Cardiac ventricle fibroblast (primary cell): ENCODE data around the gene ASCC3. TPM values are rescaled to one million over a fixed set of nuclear protein-coding genes. Genes with fewer than 3 reads are reported as not detected.

Experiments
- total RNA-seq: library from RNA; depleted of rRNA; stranded (reverse); fragments of >200 nt; gene quantifications from 2 replicates; pipeline ENCODE4 v1.2.3, GENCODE V29; 2015

Gene ASCC3
- total RNA-seq: 32.4 and 35.0 TPM in 2 replicates

GRCh38 chr6:100880853-100881706 is at the start of gene ASCC3:
ASCC3 (minus strand) TSS chr6:100881329; CDS start chr6:100867997, 13,332 bp downstream.

GRCh38 chr6:100464903-100465700 is 416.0 kb downstream of the ASCC3 start, which contains the start of gene SIM1:
SIM1 (minus strand) TSS chr6:100464921; CDS start chr6:100463468, 1,453 bp downstream.

